B cell (primary cell): ENCODE results near the gene MAMDC4. TPM values are rescaled to one million over a fixed set of nuclear protein-coding genes. Genes with fewer than 3 reads are reported as not detected.

Experiments used
- ATAC-seq: fragments of 200-7000 bp; cut with Tn5 transposase; one replicate; pipeline ENCODE4 v1.10.0; 2021; ENCODE audit warnings: low read depth, mild to moderate bottlenecking, moderate number of reproducible peaks, moderate library complexity
- CTCF ChIA-PET: fragments of 350-600 bp; sonication (Branson Sonifier 250); formaldehyde crosslinking; loops from one replicate; lab custom pipeline; 2021; ENCODE audit warnings: antibody characterized with exemption, inconsistent platforms; lab: Charles Lee
- POLR2A ChIA-PET: fragments of 350-600 bp; sonication (Branson Sonifier 250); formaldehyde crosslinking; loops from one replicate; lab custom pipeline; 2021; ENCODE audit warnings: antibody characterized with exemption; lab: Charles Lee
- DNase-seq: peaks from one replicate; pipeline ENCODE4 v3.0.0; 2013
- H2AFZ ChIP-seq: 2 replicates; pipeline ENCODE4 v1.6.1; 2012; ENCODE audit warnings: mild to moderate bottlenecking, low read depth, low read length; ENCODE audit not compliant: insufficient read depth, poor library complexity, severe bottlenecking
- H3K27ac ChIP-seq, 2 donors: 1 replicate in 1 of 2; 2 replicates in 1 of 2; pipeline ENCODE4 v1.5.1; 2012 to 2013; ENCODE audit warnings: low read length in 2 of 2, mild to moderate bottlenecking in 2 of 2, moderate library complexity in 1 of 2
- H3K27me3 ChIP-seq, 4 experiments: fragments of 200-600 bp in 1 of 4; sonication (generic) in 1 of 4; replicated peaks in 1 of 4; 1 replicate in 2 of 4; 2 replicates in 2 of 4; pipeline versions ENCODE4 v1.6.1 to v1.7.0; 2013 to 2016; ENCODE audit warnings: low read length in 3 of 4, mild to moderate bottlenecking in 2 of 4, mixed read lengths in 1 of 4, moderate library complexity in 1 of 4; ENCODE audit not compliant: insufficient read depth in 4 of 4, control insufficient read depth in 3 of 4; ENCODE audit errors: control extremely low read depth in 1 of 4
- H3K36me3 ChIP-seq, 2 experiments: replicated peaks in 1 of 2; 1 replicate in 1 of 2; 2 replicates in 1 of 2; pipeline versions ENCODE4 v1.6.1 to v1.7.1; 2013; ENCODE audit warnings: low read length in 1 of 2; ENCODE audit not compliant: insufficient read depth in 2 of 2, control insufficient read depth in 1 of 2; ENCODE audit errors: control extremely low read depth in 1 of 2, extremely low read depth in 1 of 2
- H3K4me1 ChIP-seq, 2 donors: fragments of 200-600 bp in 1 of 2; sonication (generic) in 1 of 2; 1 replicate in 1 of 2; 2 replicates in 1 of 2; pipeline versions ENCODE4 v1.5.1 to v1.6.1; 2013 to 2017; ENCODE audit warnings: low read length in 2 of 2; ENCODE audit not compliant: control insufficient read depth in 2 of 2, insufficient read depth in 2 of 2
- H3K4me2 ChIP-seq: replicated peaks from 2 replicates; pipeline ENCODE3; 2012; ENCODE audit warnings: mild to moderate bottlenecking, low read depth, low read length; ENCODE audit not compliant: poor library complexity, severe bottlenecking
- H3K4me3 ChIP-seq, 5 experiments: fragments of 200-600 bp in 1 of 5; sonication (generic) in 1 of 5; 1 replicate in 3 of 5; 2 replicates in 2 of 5; pipeline versions ENCODE4 v1.5.1 to v1.7.0; 2011 to 2016; ENCODE audit warnings: low read length in 4 of 5, mild to moderate bottlenecking in 4 of 5, low read depth in 2 of 5, control low read depth in 1 of 5, moderate library complexity in 1 of 5; ENCODE audit not compliant: insufficient read depth in 1 of 5; ENCODE audit errors: control extremely low read depth in 1 of 5, extremely low read depth in 1 of 5
- H3K79me2 ChIP-seq: fragments of 200-600 bp; sonication (generic); one replicate; pipeline ENCODE4 v1.6.0; 2016; ENCODE audit warnings: low read length; ENCODE audit not compliant: control insufficient read depth, insufficient read depth
- H3K9ac ChIP-seq: fragments of 200-600 bp; sonication (generic); 2 replicates; pipeline ENCODE4 v1.6.1; 2017; ENCODE audit warnings: mild to moderate bottlenecking, low read length, moderate library complexity
- H3K9me3 ChIP-seq, 3 donors: one replicate each; pipeline versions ENCODE4 v1.6.1 to v1.7.1; 2013; ENCODE audit warnings: low read length in 2 of 3; ENCODE audit not compliant: control insufficient read depth in 2 of 3, insufficient read depth in 1 of 3; ENCODE audit errors: control extremely low read depth in 1 of 3
- H4K20me1 ChIP-seq: 2 replicates; pipeline ENCODE4 v1.6.0; 2012; ENCODE audit warnings: mild to moderate bottlenecking, low read length; ENCODE audit not compliant: insufficient read depth, control insufficient read depth, poor library complexity, severe bottlenecking
- H3K27ac Mint-ChIP-seq: one replicate; pipeline ENCODE4 v1.8.0; 2021; ENCODE audit warnings: mixed read lengths
- H3K27me3 Mint-ChIP-seq: one replicate; pipeline ENCODE4 v1.8.0; 2021; ENCODE audit warnings: mixed read lengths
- H3K4me1 Mint-ChIP-seq: one replicate; pipeline ENCODE4 v1.8.0; 2021; ENCODE audit warnings: mixed read lengths
- H3K4me3 Mint-ChIP-seq: one replicate; pipeline ENCODE4 v1.8.0; 2021; ENCODE audit warnings: mixed read lengths
- H3K9me3 Mint-ChIP-seq: one replicate; pipeline ENCODE4 v1.8.0; 2022; ENCODE audit warnings: mixed read lengths; ENCODE audit not compliant: insufficient read depth
- CTCF ChIP-seq: fragments of 200-600 bp; IDR thresholded peaks from one replicate; pipeline ENCODE4 v1.8.0; 2022; ENCODE audit warnings: antibody characterized with exemption, mild to moderate bottlenecking
- EZH2 ChIP-seq: IDR thresholded peaks from 2 replicates; pipeline ENCODE4 v1.6.1; 2012; ENCODE audit warnings: borderline replicate concordance, low read depth, mild to moderate bottlenecking, moderate library complexity, low read length; ENCODE audit not compliant: insufficient read depth, poor library complexity, severe bottlenecking
- WGBS: methylation state at CpG from one replicate; pipeline ENCODE4 v1.1.5; 2013; ENCODE audit warnings: missing lambda C conversion rate; ENCODE audit not compliant: insufficient coverage; 5-methylcytosine and 5-hydroxymethylcytosine counted together
- intact Hi-C: fragments of 100-400 bp; cut with micrococcal nuclease; formaldehyde crosslinking; loops from one replicate; pipeline ENCODE4 v1.10.0; 2022
- polyA plus RNA-seq: library from polyadenylated mRNA; depleted of rRNA; stranded (reverse); fragments of >200 nt; gene quantifications from 2 replicates; pipeline ENCODE4 v1.2.3, GENCODE V29; 2012
- total RNA-seq, 2 donors: library from RNA; stranded (reverse); fragments of 120-200 nt in 1 of 2; gene quantifications; 1 replicate in 1 of 2; 2 replicates in 1 of 2; pipeline versions ENCODE4 v1.2.3 to v1.2.4, GENCODE V29; 2013 to 2022

MAMDC4 gene
- total and polyA plus RNA-seq, 2 donors (not counting 1 experiment from before 2014, with no cell fraction given), result 5.4 to 6.8 TPM

DNA sequence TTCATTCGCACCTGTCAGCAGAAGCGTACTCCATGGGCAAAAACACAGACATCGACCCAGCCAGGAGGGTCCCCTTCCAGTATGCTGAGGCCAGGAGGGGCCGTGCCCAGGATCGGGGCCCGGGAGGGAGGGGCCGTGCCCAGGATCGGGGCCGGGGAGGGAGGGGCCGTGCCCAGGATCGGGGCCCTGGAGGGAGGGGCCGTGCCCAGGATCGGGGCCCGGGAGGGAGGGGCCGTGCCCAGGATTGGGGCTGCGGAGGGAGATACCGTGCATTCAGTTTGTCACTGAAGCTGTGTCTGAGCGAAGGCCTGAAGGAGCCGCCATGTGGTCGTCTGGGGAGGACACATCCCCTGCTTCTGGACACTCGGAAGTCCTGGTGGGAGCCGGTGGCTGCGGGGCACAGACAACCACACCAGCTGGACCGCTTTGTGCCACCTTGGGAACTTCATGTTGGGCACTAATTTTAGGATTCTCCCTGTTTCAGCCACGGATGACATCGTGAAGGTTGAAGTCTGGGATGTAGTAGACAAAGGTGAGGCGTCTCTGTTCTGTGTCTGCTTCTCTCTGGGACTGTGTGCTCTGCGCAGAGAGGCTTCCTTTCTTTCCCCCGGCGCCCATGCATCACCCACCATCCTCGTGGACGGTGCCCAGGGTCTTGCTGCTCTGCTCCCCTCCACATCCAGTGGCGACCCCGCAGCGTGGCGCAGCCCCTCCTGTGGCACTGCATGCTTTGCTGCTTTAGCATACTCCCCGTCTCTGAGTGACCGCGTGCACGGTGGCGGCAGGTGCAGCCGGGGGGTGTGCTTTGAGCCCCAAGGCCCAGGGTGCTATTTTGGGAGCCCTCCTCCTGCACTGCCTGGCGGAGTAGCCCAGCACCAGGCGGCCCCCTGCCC, 26.6 kb upstream of the MAMDC4 start:
- TF ChIP-seq CTCF (no peak), EZH2 (no peak)
- H4K20me1 ChIP-seq, result peaks cover 22% of the 10 kb centered on the region
- POLR2A ChIA-PET, result no interaction called here
- no peak for ATAC-seq
- Mint-ChIP-seq H3K9me3 (no peaks in the 10 kb centered on the region), H3K27me3 (no peaks in the 10 kb centered on the region), H3K4me1 (peaks cover 5% of the 10 kb centered on the region), H3K27ac (no peak overlapping the region), H3K4me3 (no peak overlapping the region)
- H3K4me1 ChIP-seq, result peaks cover 0 to 4% of the 10 kb centered on the region in 2 donors
- CTCF ChIA-PET, result interaction anchor here (1.2 kb wide), 1 partner anchor 9 kb away, joined by 5 read pairs; no protein-coding TSS in a partner anchor
- peaks cover 2 to 40% of the 10 kb centered on the region in 2 experiments for H3K36me3 ChIP-seq
- H3K4me2 ChIP-seq, result no peak overlapping the region
- H3K9ac ChIP-seq, result no peak overlapping the region
- no peak for DNase-seq
- WGBS, result 96% methylated on average over 42 of the region's 44 CpGs
- H3K27ac ChIP-seq, result no peak overlapping the region
- no peaks in the 10 kb centered on the region for H3K27me3 ChIP-seq
- H2AFZ ChIP-seq, result no peak overlapping the region
- intact Hi-C loops, result no loop called here
- H3K79me2 ChIP-seq, result no peaks in the 10 kb centered on the region
- no peak overlapping the region for H3K4me3 ChIP-seq
- H3K9me3 ChIP-seq, result no peaks in the 10 kb centered on the region

DNA sequence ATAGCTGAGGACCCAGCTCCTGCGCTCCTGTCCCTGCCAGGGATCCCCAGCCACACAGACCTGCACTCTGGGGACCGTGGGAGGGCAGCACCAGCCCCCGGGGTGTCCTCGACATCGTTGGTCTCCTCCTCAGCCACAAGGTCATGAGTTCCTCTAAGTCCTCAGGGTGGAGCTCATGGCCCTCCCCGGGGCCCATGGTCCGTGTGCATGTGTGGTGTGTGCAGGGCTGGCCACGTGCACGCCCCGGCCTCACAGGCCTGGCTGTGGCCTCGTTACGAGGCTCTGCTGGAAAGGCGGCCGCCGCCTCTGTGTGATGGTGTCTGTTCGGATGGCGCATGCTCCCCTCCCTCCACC, 26.0 kb upstream of the MAMDC4 start:
- H3K9me3 Mint-ChIP-seq, result no peaks in the 10 kb centered on the region
- H3K36me3 ChIP-seq, result peaks cover 2 to 46% of the 10 kb centered on the region in 2 experiments
- H3K9ac ChIP-seq, result no peak overlapping the region
- no peaks in the 10 kb centered on the region for H3K79me2 ChIP-seq
- DNase-seq (no peak), ATAC-seq (no peak)
- no peaks in the 10 kb centered on the region for H3K27me3 Mint-ChIP-seq
- peaks cover 22% of the 10 kb centered on the region for H4K20me1 ChIP-seq
- no peak overlapping the region for H3K4me3 Mint-ChIP-seq
- no peaks in the 10 kb centered on the region for H3K9me3 ChIP-seq
- peaks cover under 1% of the 10 kb centered on the region for H3K4me1 Mint-ChIP-seq
- H3K4me2 ChIP-seq, result no peak overlapping the region
- no peak overlapping the region for H3K27ac Mint-ChIP-seq
- no peak overlapping the region for H2AFZ ChIP-seq
- POLR2A ChIA-PET, result no interaction called here
- H3K27ac ChIP-seq, result no peak overlapping the region
- CTCF ChIA-PET, result interaction anchor here (1.2 kb wide), 1 partner anchor 9 kb away, joined by 5 read pairs; no protein-coding TSS in a partner anchor
- no peak for TF ChIP-seq CTCF
- TF ChIP-seq EZH2, result no peak
- WGBS, result 95% methylated on average over 17 of the region's 17 CpGs
- H3K4me1 ChIP-seq, result peaks cover 0 to under 1% of the 10 kb centered on the region in 2 donors
- no peaks in the 10 kb centered on the region for H3K27me3 ChIP-seq
- no peak overlapping the region for H3K4me3 ChIP-seq
- intact Hi-C loops, result no loop called here
